BE2C (cell line): ENCODE data around the gene KAZN.

Source experiments
- DNase-seq: peaks from one replicate; pipeline ENCODE4 v3.0.0-alpha.2; 2020
- H3K27me3 ChIP-seq: fragments of 250-450 bp; sonication (Bioruptor Pico); 2 replicates; pipeline ENCODE4 v1.5.1; 2020; ENCODE audit warnings: mild to moderate bottlenecking
- H3K36me3 ChIP-seq: fragments of 250-450 bp; sonication (Bioruptor Pico); 2 replicates; pipeline ENCODE4 v1.5.1; 2020; ENCODE audit warnings: mild to moderate bottlenecking
- H3K4me1 ChIP-seq: fragments of 250-450 bp; sonication (Bioruptor Pico); 2 replicates; pipeline ENCODE4 v1.5.1; 2020
- H3K4me3 ChIP-seq: 2 replicates; pipeline ENCODE4 v1.5.1; 2011; ENCODE audit warnings: low read depth, low read length
- H3K9me3 ChIP-seq: fragments of 250-450 bp; sonication (Bioruptor Pico); 2 replicates; pipeline ENCODE4 v1.5.1; 2020
- CTCF ChIP-seq: IDR thresholded peaks from 2 replicates; pipeline ENCODE4 v1.5.1; 2012; ENCODE audit warnings: mild to moderate bottlenecking, low read depth, low read length

The KAZN gene

GRCh38 chr1:14743368-14743767 lies 144.9 kb downstream of the KAZN start:
- Histone ChIP-seq H3K36me3 (no peaks in the 10 kb centered on the region), H3K4me1 (no peaks in the 10 kb centered on the region), H3K27me3 (no peaks in the 10 kb centered on the region), H3K4me3 (no peak overlapping the region), H3K9me3 (no peaks in the 10 kb centered on the region)
- no peak for TF ChIP-seq CTCF
- no peak for DNase-seq

- DNase-seq: no peak
- Histone ChIP-seq H3K27me3 (no peaks in the 10 kb centered on the region), H3K9me3 (no peaks in the 10 kb centered on the region), H3K4me1 (no peaks in the 10 kb centered on the region), H3K4me3 (no peak overlapping the region), H3K36me3 (no peaks in the 10 kb centered on the region)
- no peak for TF ChIP-seq CTCF
Observed at GRCh38 chr1:14745001-14745720, 146.7 kb downstream of the KAZN start.

- no peaks in the 10 kb centered on the region for H3K36me3 ChIP-seq
- H3K9me3 ChIP-seq: no peaks in the 10 kb centered on the region
- no peak for DNase-seq
- no peaks in the 10 kb centered on the region for H3K27me3 ChIP-seq
- no peak for TF ChIP-seq CTCF
- H3K4me3 ChIP-seq: no peak overlapping the region
- no peaks in the 10 kb centered on the region for H3K4me1 ChIP-seq
Observed at GRCh38 chr1:14745789-14746188, 147.3 kb downstream of the KAZN start.

GRCh38 chr1:14746393-14746792 lies 147.9 kb downstream of the KAZN start:
- TF ChIP-seq CTCF: no peak
- Histone ChIP-seq H3K27me3 (no peaks in the 10 kb centered on the region), H3K36me3 (no peaks in the 10 kb centered on the region), H3K4me3 (no peak overlapping the region), H3K9me3 (no peaks in the 10 kb centered on the region), H3K4me1 (no peaks in the 10 kb centered on the region)
- no peak for DNase-seq

GRCh38 chr1:14748151-14748550 lies 149.7 kb downstream of the KAZN start:
- H3K36me3 ChIP-seq: no peaks in the 10 kb centered on the region
- H3K9me3 ChIP-seq: no peaks in the 10 kb centered on the region
- no peaks in the 10 kb centered on the region for H3K4me1 ChIP-seq
- H3K4me3 ChIP-seq: no peak overlapping the region
- DNase-seq: no peak
- no peaks in the 10 kb centered on the region for H3K27me3 ChIP-seq
- TF ChIP-seq CTCF: no peak

GRCh38 chr1:14748977-14749376 lies 150.5 kb downstream of the KAZN start:
- no peak for DNase-seq
- Histone ChIP-seq H3K36me3 (no peaks in the 10 kb centered on the region), H3K4me1 (no peaks in the 10 kb centered on the region)

More at GRCh38 chr1:14748977-14749376, 150.5 kb downstream of the KAZN start:
- H3K9me3 ChIP-seq: no peaks in the 10 kb centered on the region
- H3K27me3 ChIP-seq: no peaks in the 10 kb centered on the region
- no peak for TF ChIP-seq CTCF
- H3K4me3 ChIP-seq: no peak overlapping the region
